HepG2 (cell line): Measurements from ENCODE around the gene SEMA4C. TPM values are rescaled to one million over a fixed set of nuclear protein-coding genes. Genes with fewer than 3 reads are reported as not detected.

Experiments used
- EZH2 ChIP-seq: conservative IDR thresholded peaks from 2 replicates; pipeline ENCODE4 v1.6.1; 2012; ENCODE audit warnings: mild to moderate bottlenecking, low read depth, low read length, moderate library complexity
- MIER2 ChIP-seq: IDR thresholded peaks from 2 replicates; pipeline ENCODE4 v1.6.1; 2016; ENCODE audit warnings: missing biosample characterization, missing genetic modification reagents
- NFIC ChIP-seq: IDR thresholded peaks from 2 replicates; pipeline ENCODE4 v1.6.1; 2012; ENCODE audit warnings: mild to moderate bottlenecking, low read length, inconsistent platforms
- NFRKB ChIP-seq: fragments of 450-650 bp; IDR thresholded peaks from 2 replicates; pipeline ENCODE4 v1.6.1; 2017
- PCBP2 ChIP-seq: fragments of 200-400 bp; formaldehyde crosslinking; optimal IDR thresholded peaks from 2 replicates; pipeline ENCODE3; 2018; ENCODE audit warnings: low read length, low read depth; ENCODE audit not compliant: poor library complexity, severe bottlenecking
- RFX3 ChIP-seq: IDR thresholded peaks from 2 replicates; pipeline ENCODE4 v1.6.1; 2016; ENCODE audit warnings: missing biosample characterization, missing genetic modification reagents
- TBL1XR1 ChIP-seq: fragments of 150-350 bp; IDR thresholded peaks from 2 replicates; pipeline ENCODE4 v1.6.1; 2014; ENCODE audit warnings: borderline replicate concordance, low read length; ENCODE audit not compliant: partially characterized antibody
- ZNF326 ChIP-seq: sonication (generic); formaldehyde crosslinking; IDR thresholded peaks from 2 replicates; pipeline ENCODE4 v1.4.0; 2020; ENCODE audit warnings: missing genetic modification reagents, borderline replicate concordance
- ZNF460 ChIP-seq: sonication (generic); formaldehyde crosslinking; IDR thresholded peaks from 2 replicates; pipeline ENCODE4 v1.5.1; 2020; ENCODE audit warnings: missing genetic modification reagents, mild to moderate bottlenecking, borderline replicate concordance
- polyA plus RNA-seq, 8 experiments: library from polyadenylated mRNA; depleted of rRNA in 3 of 8; stranded (reverse) in 7 of 8; unstranded in 1 of 8; fragments of >200 nt; fragmentation: Illumina TruSeq in 4 of 8; extraction: Trizol in 4 of 8; gene quantifications; 2 replicates each; pipeline versions ENCODE4 v1.2.1 to v1.2.3, GENCODE V29; 2011 to 2016; ENCODE audit warnings: low read depth in 4 of 8, missing spikeins in 1 of 8, mixed read lengths in 1 of 8; ENCODE audit not compliant: insufficient read depth in 1 of 8
- total RNA-seq, 5 experiments: library from RNA; depleted of rRNA; stranded (reverse); fragments of >200 nt; fragmentation: Illumina TruSeq; extraction: Trizol; gene quantifications; 2 replicates each; pipeline ENCODE4 v1.2.3, GENCODE V29; 2016; ENCODE audit warnings: low read depth in 1 of 5
- TF ChIP-seq, protein P1 (sequence below): sonication (generic); formaldehyde crosslinking; IDR thresholded peaks from 2 replicates; pipeline ENCODE4 v1.8.1; 2023; ENCODE audit warnings: missing genetic modification reagents, mild to moderate bottlenecking, borderline replicate concordance
- TF ChIP-seq, protein P2 (sequence below): IDR thresholded peaks from 2 replicates; pipeline ENCODE4 v1.6.1; 2016; ENCODE audit warnings: mild to moderate bottlenecking
- TF ChIP-seq, protein P3 (sequence below): sonication (generic); formaldehyde crosslinking; IDR thresholded peaks from 2 replicates; pipeline ENCODE4 v1.5.0; 2020; ENCODE audit warnings: mild to moderate bottlenecking, missing genetic modification reagents
- TF ChIP-seq, protein P4 (sequence below): sonication (generic); formaldehyde crosslinking; IDR thresholded peaks from 2 replicates; pipeline ENCODE4 v1.4.0; 2020; ENCODE audit warnings: missing genetic modification reagents, low read depth, mild to moderate bottlenecking, borderline replicate concordance
- TF ChIP-seq, protein P5 (sequence below): sonication (generic); formaldehyde crosslinking; conservative IDR thresholded peaks from 2 replicates; pipeline ENCODE4 v1.8.1; 2023; ENCODE audit warnings: missing genetic modification reagents
- TF ChIP-seq, protein P6 (sequence below): sonication (generic); formaldehyde crosslinking; IDR thresholded peaks from 2 replicates; pipeline ENCODE4 v1.4.0; 2020; ENCODE audit warnings: mild to moderate bottlenecking, missing genetic modification reagents, borderline replicate concordance
- TF ChIP-seq, protein P7 (sequence below): sonication (generic); formaldehyde crosslinking; IDR thresholded peaks from 2 replicates; pipeline ENCODE4 v1.8.1; 2022; ENCODE audit warnings: mild to moderate bottlenecking, missing genetic modification reagents
- TF ChIP-seq, protein P8 (sequence below): sonication (generic); formaldehyde crosslinking; IDR thresholded peaks from 2 replicates; pipeline ENCODE4 v1.4.0; 2020; ENCODE audit warnings: missing genetic modification reagents

Gene SEMA4C
- total and polyA plus RNA-seq, 2 of the 13 experiments (the other 11 are each of a cell fraction or from before 2014, with no cell fraction given) = 25.9 to 46.6 TPM

DNA sequence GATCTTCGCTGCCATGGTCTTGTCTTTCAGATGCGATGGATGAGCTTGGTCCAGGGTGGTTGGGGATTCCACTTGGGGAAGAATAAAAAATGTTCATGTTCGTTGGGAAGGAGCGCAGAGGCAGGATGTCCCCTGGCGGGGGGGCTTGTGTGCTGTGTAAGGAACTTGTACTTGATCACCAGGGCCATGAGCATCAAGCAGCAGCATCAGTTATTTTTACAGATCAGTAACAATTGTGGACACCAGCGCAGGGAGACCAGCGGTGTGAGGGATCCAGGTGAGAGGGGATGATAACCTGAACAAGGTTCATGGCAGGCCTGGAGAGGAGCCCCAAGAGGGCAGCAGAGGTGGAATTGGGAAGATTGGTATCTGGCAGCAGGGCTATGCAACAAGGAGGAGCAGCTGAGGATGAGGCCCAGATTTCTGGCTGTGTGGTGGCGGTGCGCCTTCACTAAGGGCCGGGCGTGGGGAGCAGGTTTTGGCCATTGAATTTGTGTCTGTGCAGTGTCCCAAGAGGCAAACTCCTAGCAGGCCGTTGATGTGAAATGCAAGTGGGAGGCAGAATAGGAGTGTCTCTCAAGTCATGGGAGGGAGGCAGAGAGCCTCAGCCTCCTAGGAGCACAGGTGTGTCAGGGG lies 49.9 kb downstream of the SEMA4C start (continued):
- TF ChIP-seq ZNF326 (no peak), EZH2 (no peak), PCBP2 (no peak), TBL1XR1 (no peak), NFRKB (no peak), NFIC (no peak), MIER2 (no peak), RFX3 (CRISPR knock-in tag) (no peak), ZNF460 (no peak)
- TF ChIP-seq, protein P1, sequence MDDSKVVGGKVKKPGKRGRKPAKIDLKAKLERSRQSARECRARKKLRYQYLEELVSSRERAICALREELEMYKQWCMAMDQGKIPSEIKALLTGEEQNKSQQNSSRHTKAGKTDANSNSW (CRISPR knock-in tag) = no peak
- TF ChIP-seq, protein P2, sequence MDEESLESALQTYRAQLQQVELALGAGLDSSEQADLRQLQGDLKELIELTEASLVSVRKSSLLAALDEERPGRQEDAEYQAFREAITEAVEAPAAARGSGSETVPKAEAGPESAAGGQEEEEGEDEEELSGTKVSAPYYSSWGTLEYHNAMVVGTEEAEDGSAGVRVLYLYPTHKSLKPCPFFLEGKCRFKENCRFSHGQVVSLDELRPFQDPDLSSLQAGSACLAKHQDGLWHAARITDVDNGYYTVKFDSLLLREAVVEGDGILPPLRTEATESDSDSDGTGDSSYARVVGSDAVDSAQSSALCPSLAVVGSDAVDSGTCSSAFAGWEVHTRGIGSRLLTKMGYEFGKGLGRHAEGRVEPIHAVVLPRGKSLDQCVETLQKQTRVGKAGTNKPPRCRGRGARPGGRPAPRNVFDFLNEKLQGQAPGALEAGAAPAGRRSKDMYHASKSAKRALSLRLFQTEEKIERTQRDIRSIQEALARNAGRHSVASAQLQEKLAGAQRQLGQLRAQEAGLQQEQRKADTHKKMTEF (CRISPR knock-in tag) = no peak
- TF ChIP-seq, protein P3, sequence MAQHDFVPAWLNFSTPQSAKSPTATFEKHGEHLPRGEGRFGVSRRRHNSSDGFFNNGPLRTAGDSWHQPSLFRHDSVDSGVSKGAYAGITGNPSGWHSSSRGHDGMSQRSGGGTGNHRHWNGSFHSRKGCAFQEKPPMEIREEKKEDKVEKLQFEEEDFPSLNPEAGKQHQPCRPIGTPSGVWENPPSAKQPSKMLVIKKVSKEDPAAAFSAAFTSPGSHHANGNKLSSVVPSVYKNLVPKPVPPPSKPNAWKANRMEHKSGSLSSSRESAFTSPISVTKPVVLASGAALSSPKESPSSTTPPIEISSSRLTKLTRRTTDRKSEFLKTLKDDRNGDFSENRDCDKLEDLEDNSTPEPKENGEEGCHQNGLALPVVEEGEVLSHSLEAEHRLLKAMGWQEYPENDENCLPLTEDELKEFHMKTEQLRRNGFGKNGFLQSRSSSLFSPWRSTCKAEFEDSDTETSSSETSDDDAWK (CRISPR knock-in tag) = no peak
- TF ChIP-seq, protein P4, sequence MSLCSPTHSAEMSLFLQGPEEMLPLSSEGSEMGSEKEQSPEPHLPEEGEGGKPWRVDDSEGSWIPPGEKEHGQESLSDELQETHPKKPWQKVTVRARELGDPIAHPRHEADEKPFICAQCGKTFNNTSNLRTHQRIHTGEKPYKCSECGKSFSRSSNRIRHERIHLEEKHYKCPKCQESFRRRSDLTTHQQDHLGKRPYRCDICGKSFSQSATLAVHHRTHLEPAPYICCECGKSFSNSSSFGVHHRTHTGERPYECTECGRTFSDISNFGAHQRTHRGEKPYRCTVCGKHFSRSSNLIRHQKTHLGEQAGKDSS (CRISPR knock-in tag) = no peak
- TF ChIP-seq, protein P5, sequence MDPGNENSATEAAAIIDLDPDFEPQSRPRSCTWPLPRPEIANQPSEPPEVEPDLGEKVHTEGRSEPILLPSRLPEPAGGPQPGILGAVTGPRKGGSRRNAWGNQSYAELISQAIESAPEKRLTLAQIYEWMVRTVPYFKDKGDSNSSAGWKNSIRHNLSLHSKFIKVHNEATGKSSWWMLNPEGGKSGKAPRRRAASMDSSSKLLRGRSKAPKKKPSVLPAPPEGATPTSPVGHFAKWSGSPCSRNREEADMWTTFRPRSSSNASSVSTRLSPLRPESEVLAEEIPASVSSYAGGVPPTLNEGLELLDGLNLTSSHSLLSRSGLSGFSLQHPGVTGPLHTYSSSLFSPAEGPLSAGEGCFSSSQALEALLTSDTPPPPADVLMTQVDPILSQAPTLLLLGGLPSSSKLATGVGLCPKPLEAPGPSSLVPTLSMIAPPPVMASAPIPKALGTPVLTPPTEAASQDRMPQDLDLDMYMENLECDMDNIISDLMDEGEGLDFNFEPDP (CRISPR knock-in tag) = no peak
- TF ChIP-seq, protein P6, sequence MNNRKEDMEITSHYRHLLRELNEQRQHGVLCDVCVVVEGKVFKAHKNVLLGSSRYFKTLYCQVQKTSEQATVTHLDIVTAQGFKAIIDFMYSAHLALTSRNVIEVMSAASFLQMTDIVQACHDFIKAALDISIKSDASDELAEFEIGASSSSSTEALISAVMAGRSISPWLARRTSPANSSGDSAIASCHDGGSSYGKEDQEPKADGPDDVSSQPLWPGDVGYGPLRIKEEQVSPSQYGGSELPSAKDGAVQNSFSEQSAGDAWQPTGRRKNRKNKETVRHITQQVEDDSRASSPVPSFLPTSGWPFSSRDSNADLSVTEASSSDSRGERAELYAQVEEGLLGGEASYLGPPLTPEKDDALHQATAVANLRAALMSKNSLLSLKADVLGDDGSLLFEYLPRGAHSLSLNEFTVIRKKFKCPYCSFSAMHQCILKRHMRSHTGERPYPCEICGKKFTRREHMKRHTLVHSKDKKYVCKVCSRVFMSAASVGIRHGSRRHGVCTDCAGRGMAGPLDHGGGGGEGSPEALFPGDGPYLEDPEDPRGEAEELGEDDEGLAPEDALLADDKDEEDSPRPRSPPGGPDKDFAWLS (CRISPR knock-in tag) = no peak
- TF ChIP-seq, protein P7, sequence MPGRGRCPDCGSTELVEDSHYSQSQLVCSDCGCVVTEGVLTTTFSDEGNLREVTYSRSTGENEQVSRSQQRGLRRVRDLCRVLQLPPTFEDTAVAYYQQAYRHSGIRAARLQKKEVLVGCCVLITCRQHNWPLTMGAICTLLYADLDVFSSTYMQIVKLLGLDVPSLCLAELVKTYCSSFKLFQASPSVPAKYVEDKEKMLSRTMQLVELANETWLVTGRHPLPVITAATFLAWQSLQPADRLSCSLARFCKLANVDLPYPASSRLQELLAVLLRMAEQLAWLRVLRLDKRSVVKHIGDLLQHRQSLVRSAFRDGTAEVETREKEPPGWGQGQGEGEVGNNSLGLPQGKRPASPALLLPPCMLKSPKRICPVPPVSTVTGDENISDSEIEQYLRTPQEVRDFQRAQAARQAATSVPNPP (CRISPR knock-in tag) = no peak
- TF ChIP-seq, protein P8, sequence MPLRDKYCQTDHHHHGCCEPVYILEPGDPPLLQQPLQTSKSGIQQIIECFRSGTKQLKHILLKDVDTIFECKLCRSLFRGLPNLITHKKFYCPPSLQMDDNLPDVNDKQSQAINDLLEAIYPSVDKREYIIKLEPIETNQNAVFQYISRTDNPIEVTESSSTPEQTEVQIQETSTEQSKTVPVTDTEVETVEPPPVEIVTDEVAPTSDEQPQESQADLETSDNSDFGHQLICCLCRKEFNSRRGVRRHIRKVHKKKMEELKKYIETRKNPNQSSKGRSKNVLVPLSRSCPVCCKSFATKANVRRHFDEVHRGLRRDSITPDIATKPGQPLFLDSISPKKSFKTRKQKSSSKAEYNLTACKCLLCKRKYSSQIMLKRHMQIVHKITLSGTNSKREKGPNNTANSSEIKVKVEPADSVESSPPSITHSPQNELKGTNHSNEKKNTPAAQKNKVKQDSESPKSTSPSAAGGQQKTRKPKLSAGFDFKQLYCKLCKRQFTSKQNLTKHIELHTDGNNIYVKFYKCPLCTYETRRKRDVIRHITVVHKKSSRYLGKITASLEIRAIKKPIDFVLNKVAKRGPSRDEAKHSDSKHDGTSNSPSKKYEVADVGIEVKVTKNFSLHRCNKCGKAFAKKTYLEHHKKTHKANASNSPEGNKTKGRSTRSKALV (CRISPR knock-in tag) = no peak
